ENCODE data around the gene RFXANK.

DNA sequence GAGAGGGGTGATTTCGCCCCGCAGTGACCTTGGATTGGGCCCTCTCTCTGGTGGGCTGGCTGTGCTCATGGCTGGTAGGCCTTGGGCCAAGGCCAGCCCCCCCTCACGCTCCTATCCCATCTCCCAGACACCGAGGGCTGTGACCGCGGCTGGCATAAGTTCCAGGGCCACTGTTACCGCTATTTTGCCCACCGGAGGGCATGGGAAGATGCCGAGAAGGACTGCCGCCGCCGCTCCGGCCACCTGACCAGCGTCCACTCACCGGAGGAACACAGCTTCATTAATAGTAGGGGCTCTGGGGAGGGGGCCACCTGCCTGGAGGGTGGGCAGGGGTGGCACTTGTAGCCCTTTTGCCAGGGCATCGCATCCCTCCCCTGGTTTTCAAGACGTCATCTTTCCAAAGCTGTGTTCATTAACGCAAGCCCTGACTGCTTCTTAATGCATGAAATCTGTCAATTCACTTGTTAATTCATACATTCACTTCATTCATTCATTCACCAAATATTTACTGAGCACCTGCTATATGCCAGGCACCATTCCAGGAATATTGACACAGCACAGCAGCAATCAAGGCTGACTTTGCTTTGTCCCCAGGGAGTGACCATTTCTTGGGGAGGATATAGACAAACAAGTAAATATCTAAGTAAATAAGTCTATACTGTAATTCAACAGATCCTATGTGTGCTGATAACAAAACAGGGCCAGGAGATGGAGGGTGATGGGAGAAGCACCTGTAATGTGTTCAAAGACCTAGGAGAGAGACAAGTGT, 46.3 kb downstream of the RFXANK start:
- TF ChIP-seq, protein P1, sequence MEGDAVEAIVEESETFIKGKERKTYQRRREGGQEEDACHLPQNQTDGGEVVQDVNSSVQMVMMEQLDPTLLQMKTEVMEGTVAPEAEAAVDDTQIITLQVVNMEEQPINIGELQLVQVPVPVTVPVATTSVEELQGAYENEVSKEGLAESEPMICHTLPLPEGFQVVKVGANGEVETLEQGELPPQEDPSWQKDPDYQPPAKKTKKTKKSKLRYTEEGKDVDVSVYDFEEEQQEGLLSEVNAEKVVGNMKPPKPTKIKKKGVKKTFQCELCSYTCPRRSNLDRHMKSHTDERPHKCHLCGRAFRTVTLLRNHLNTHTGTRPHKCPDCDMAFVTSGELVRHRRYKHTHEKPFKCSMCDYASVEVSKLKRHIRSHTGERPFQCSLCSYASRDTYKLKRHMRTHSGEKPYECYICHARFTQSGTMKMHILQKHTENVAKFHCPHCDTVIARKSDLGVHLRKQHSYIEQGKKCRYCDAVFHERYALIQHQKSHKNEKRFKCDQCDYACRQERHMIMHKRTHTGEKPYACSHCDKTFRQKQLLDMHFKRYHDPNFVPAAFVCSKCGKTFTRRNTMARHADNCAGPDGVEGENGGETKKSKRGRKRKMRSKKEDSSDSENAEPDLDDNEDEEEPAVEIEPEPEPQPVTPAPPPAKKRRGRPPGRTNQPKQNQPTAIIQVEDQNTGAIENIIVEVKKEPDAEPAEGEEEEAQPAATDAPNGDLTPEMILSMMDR (IDR thresholded peaks at IDR 0.05): no peak
- no peak for TF ChIP-seq EZH2phosphoT487 (IDR thresholded peaks at IDR 0.05)

Measured in neural progenitor cell (in vitro differentiated cells).